Stimulated activated CD4-positive, alpha-beta T cell treated with anti-CD3 and anti-CD28 coated beads, Interleukin-15, amount 100 ng/mL, for 1 hour (primary cell): ENCODE measurements around the gene TCP1.
"Not testable (repeated sequence)": the region's sequence is repeated elsewhere in the genome, so short reads cannot be mapped to it uniquely, and the experiment has no call there.

Experiments used
- DNase-seq, 2 donors: peaks; one replicate each; pipeline ENCODE4 v3.0.0-alpha.2; 2020; ENCODE audit warnings: low read depth in 1 of 2, low spot score in 1 of 2

The TCP1 gene

GRCh38 chr6:159817951-159818739 lies 28.7 kb upstream of the TCP1 start:
- no peak for DNase-seq

- not testable (repeated sequence) for DNase-seq
These were observed 27.4 kb upstream of the TCP1 start for GRCh38 chr6:159816775-159817174.

DNA sequence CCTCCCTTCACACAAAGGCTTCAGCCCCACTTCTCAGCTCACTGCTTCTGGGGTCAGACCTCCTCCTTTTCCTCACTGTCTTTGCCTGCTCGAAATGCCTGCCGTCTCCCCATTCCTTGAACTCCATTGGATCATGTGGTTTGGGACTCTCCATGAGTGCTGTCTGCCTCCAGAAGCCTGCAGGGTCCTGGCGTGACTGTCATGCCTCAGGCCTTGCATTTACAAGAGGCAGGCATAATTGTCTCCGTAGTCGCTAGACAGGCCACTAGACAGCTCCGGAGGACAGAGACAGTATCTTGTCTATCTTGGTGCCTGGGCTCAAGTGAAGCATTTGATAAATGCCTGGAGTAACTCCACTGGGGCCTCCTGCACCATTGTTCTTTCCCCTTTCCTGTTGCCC lies 26.0 kb upstream of the TCP1 start:
- DNase-seq = no peak

DNA sequence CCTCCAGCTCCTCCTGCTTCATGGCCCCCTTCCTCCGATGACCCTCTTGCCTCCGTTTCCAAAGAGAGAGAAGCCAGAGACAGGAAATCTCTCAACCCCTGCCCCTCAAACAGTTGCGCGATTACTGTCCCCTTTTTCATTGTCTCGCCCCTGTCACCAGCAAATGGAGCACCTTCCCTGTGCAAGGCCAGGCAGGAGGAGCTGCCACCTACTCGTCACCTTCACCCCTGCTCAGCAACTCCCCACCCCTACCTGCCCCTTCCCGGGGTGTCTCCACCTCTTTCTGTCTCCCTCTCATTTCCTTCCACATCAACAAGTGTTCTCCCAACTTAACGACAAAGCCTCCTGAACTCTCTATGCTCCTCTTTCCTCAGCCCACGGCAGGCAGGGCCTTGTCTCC lies 24.4 kb upstream of the TCP1 start:
- DNase-seq = no peak

- DNase-seq = no peak
These were observed 19.7 kb upstream of the TCP1 start for GRCh38 chr6:159809149-159809548.

GRCh38 chr6:159808647-159809046 lies 19.2 kb upstream of the TCP1 start:
- DNase-seq = no peak

DNA sequence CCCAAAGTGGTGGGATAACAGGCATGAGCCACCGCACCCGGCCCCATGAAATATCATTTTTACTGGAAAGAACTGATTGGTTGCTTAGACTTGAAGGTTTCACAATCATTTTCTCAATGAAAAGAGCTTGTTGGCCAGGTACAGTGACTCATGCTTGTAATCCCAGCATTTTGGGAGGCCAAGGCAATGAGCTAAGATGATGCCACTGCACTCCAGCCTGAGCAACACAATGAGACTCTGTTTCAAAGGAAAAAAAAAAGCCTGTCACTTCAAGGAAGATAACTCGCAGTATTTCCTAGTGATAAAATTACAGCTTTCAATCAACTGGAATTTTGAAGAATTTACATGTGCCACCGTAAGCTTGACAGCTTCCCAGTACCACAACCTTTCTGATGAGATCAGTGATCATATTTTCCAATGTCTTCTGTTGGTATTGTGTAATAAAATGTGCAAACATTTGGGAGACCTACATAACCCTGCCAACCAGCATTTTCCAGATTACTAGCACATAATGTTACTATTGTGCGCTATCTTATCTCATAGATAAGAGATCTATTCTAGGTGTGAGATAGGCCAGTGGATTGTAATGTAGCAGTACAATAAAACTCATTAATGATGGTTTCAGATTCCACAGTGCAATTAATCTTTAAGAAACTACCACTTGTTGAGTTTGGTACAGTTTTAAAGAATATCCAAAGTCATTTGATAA lies 17.9 kb upstream of the TCP1 start:
- no peak for DNase-seq

DNA sequence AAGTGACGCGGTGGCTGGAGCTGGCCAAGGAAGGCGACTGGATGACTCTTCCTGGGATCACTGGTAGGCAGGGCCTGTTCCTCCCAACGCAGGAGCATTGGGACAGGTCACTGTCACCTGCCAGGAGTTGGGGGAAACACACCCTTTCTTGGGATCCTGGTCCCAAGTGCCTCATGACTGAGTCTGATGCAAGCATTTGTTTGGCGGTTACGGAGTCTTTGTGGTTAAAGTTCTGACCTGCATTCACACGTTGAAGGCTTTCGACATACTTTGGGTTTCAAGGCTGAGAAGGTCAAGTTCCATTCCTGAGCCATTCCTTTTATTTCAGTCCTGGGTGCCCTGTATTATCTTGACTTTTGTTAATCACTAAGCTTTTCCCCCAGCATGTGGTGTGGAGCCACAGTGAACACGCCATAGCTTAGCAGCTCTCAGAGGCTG lies 16.6 kb upstream of the TCP1 start:
- DNase-seq = no peak

GRCh38 chr6:159805440-159806020 lies 16.1 kb upstream of the TCP1 start:
- DNase-seq = no peak

DNA sequence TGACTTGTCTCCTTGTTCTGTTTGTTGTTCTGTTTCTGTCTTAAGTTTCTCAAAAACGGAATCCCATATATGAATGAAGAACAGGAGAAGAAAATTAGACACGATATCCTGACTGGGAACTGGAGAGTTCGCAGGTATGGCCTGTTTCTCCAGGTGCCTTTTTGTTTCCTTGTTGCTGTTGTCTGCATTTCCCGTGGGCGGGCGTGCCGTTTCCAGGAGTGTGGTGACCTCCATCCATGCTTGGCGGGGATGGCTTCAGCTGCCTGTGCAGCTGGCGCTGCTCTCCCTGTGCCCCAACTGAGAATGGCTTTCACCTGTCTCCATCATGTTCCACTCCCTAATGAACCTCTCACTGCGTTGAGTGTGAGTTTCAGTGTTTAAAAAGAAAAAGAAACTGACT lies 15.1 kb upstream of the TCP1 start:
- no peak for DNase-seq

DNA sequence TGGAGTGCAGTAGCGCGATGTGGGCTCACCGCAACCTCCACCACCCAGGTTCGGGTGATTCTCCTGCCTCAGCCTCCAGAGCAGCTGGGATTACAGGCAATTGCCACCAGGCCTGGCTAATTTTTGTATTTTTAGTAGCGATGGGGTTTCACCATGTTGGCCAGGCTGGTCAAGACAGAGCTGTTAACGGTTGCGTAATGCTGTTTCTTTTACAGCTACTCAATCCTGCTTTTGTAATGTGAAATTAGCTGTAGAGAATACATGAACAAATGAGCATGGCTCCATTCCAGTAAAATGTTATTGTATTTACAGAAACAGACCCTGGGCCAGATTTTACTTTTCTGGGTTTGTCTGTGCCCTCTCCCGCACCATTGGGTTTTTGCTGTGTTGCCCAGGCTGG lies 12.5 kb upstream of the TCP1 start:
- no peak for DNase-seq

GRCh38 chr6:159800141-159800865 lies 10.9 kb upstream of the TCP1 start, which contains the start of gene PNLDC1:
TSS of gene PNLDC1 (plus strand) at chr6:159800276. CDS start at chr6:159800308, 32 bp downstream.
- no peak for DNase-seq

GRCh38 chr6:159797554-159797953 lies 8.2 kb upstream of the TCP1 start:
- no peak for DNase-seq

DNA sequence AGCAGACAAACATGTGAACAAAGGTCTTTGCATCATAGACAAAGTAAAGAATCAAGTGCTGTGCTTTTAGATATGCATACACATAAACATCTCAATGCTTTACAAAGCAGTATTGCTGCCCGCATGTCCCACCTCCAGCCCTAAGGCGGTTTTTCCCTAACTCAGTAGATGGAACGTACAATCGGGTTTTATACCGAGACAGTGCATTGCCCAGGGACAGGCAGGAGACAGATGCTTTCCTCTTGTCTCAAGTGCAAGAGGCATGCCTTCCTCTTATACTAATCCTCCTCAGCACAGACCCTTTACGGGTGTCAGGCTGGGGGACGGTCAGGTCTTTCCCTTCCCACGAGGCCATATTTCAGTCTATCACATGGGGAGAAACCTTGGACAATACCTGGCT lies 5.6 kb upstream of the TCP1 start:
- not testable (repeated sequence) for DNase-seq

DNA sequence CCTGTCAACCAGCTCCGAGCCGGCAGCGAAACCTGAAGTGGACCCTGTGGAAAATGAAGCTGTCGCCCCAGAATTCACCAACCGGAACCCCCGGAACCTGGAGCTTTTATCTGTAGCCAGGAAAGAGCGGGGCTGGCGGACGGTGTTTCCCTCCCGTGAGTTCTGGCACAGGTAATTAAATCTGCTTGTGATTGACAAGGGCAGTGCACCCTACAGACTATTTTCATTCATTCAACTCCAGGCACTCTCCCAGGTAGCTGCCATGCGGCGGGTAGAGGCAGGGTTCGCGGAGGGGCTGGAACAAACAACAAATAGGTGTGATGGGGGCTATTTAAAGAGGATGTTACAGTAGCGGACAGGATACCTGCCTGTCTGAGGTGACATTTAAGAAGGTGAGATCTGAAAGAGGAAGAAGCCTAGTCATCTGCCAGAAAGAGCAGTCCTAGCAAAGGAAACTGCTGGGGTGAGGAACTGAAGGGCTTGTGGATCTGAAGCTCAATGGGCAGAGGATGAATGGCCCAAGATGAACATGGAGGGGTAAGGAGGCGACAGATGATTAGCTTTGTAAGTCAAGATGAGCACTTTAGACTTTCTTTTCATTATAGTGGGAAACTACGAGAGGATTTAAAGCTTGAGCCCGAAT lies 1.7 kb upstream of the TCP1 start:
- no peak for DNase-seq

- DNase-seq = peak; percentile 63 to 75
These were observed 950 bp upstream of the TCP1 start, which contains the start of gene MRPL18 for GRCh38 chr6:159790149-159790955. TSS of gene MRPL18 (plus strand) at chr6:159790467. CDS start at chr6:159790588, 121 bp downstream.

DNA sequence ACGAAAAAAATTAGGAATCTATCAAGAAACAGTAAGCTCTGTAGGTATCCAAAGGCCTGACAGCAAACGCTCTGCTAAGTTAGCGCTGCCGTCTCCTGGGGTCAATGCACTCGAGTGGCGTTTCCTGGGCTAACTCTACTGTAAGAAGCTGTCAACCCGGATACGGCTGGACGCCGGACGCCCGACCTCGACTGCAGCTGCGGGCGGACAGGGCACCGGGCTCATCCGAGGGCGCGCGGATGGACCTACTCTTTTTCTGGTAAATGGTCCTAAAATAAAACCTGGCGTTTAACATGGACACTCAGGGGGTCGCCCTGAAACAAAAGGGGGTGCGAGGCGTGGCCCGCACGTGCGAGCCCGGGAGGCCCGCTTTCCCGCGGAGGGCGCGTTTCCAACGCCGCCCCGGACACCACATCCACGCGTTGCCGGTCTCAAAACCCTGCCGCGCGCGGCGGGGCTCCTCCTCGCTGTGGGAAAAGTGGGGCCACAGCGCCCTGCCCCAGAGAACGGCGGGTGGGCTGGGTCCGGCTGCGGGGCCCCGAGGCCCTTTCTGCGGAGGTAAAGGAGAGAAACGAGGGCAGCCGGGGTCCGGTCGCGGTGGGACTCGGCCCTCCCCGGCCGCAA lies 537 bp downstream of the TCP1 start:
- DNase-seq = no peak

DNA sequence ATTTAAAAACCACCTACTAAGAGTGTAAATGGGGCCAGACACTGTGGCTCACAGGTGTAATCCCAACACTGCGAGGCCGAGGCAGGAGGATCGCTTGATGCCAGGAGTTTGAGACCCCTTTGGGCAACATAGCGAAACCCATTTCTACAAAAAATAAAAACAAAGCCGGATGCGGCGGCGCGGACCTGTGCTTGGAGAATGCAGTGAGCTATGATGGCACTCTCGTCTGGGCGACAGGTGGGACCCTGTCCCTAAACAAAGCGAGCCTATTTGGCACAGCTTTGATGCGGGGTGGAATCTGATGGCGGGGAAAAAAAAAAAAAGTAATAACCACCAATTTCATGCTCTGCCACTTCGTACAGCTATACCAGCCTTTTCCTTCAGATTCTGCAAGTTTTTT lies 1.1 kb downstream of the TCP1 start:
- no peak for DNase-seq

DNA sequence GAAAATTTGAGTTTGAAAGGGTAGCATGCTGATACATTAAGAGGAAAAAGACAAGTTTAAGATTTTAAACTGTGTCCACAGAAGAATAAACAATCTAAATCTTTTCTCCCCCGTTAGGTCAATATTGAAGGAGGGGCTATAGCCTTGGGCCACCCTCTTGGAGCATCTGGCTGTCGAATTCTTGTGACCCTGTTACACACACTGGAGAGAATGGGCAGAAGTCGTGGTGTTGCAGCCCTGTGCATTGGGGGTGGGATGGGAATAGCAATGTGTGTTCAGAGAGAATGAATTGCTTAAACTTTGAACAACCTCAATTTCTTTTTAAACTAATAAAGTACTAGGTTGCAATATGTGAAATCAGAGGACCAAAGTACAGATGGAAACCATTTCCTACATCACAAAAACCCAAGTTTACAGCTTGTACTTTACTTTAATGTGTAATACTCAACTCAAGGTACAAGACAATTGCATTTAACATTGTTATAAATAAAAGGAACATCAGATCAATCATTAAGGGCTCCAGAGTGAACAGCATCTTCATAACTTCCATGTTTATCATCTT lies 10.8 kb downstream of the TCP1 start:
- DNase-seq = no peak
